ENCODE data around the gene ARL6IP5.

ARL6IP5 gene

DNA sequence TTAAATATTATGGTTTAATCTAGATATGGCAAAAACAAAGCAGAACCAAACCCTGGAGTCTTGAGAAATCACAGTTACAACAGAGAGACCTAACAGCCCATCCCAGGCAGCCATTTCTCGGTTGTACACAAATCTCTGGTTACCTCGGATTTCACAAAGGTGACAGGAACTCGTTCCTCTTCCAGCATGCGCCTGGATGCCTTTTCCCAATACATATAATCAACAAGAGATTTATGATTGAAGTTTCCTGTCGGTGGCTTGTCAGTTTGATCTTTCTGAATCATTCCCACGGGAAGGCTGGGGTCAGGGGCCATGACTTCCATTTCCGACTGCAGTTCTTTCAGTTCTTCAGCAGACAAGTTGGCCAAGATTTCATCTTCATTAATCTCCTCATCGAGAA lies 37.2 kb downstream of the ARL6IP5 start:
- no peak for FAIRE-seq
- DNase-seq (ENCODE audit: insufficient read length, low spot score) = no peak
- TF ChIP-seq, protein P1, sequence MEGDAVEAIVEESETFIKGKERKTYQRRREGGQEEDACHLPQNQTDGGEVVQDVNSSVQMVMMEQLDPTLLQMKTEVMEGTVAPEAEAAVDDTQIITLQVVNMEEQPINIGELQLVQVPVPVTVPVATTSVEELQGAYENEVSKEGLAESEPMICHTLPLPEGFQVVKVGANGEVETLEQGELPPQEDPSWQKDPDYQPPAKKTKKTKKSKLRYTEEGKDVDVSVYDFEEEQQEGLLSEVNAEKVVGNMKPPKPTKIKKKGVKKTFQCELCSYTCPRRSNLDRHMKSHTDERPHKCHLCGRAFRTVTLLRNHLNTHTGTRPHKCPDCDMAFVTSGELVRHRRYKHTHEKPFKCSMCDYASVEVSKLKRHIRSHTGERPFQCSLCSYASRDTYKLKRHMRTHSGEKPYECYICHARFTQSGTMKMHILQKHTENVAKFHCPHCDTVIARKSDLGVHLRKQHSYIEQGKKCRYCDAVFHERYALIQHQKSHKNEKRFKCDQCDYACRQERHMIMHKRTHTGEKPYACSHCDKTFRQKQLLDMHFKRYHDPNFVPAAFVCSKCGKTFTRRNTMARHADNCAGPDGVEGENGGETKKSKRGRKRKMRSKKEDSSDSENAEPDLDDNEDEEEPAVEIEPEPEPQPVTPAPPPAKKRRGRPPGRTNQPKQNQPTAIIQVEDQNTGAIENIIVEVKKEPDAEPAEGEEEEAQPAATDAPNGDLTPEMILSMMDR (IDR thresholded peaks at IDR 0.05; ENCODE audit: insufficient read depth, missing control alignments) = no peak

DNA sequence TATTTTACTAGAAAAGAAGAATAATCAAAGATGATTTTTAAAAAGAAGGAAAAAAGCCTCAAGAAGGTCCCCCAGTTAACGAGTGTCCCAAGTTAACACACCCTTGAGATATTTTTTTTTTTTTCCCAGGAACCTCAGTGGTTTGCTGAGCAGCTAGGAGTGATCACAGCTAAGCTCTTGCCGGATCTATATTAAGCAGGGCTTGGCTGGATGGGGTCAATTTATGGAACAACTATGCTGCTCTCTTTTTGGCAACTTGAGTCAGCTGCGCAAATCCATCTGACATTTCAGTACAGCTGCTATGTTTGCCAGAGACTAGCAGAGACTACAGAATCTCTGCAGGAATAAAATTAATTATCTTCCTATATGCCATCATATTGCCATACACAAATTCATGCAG lies 37.7 kb downstream of the ARL6IP5 start, which contains the start of gene LMOD3:
Gene LMOD3 (minus strand): TSS at position 193 of the 400 bp plus-strand sequence. CDS start 209 bp downstream, outside the sequence.
- FAIRE-seq (no peak), DNase-seq (ENCODE audit: insufficient read length, low spot score) (no peak)
- TF ChIP-seq, protein P1 (IDR thresholded peaks at IDR 0.05; ENCODE audit: insufficient read depth, missing control alignments) = no peak

DNA sequence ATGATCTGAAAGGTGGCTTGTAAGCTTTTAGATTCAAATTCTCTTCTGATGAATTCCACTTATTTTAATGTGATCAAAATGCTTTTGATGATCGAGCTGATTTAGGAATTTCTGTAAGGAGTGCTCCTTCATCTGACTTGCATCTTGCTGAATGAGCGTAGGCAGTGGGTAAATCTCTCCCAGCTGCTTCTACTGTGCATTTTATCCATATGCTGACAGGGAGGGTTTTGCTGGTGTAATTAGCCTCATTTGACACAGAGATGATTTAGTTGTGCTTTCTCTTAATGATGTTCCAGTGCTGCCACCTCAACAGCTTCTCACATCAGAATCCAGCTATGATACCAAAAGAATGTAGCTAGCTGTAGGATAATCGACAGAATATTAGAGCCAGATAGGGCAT lies 41.5 kb downstream of the ARL6IP5 start:
- TF ChIP-seq, protein P1 (IDR thresholded peaks at IDR 0.05; ENCODE audit: insufficient read depth, missing control alignments) = no peak
- FAIRE-seq = no peak
- no peak for DNase-seq (ENCODE audit: insufficient read length, low spot score)

DNA sequence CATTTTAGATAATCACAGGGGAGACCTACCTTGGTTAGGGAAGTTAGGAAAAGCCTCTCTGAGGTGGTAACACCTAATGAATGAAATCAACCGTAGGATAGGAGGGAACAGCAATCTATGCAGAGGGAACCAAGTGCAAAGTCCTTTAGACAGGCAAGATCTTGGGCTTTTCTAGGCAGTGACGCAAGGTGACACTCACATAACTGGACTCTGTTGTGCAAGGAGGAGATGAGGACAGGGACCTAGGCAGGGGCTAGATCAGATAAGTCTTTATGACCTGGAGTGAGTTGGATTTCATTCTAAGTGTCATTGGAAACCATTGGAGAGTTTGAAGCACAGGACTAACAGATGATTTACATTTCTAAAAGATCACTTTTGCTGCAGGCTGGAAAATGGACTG lies 42.3 kb downstream of the ARL6IP5 start:
- FAIRE-seq (no peak), DNase-seq (ENCODE audit: insufficient read length, low spot score) (no peak)
- TF ChIP-seq, protein P1 (IDR thresholded peaks at IDR 0.05; ENCODE audit: insufficient read depth, missing control alignments) = no peak

DNA sequence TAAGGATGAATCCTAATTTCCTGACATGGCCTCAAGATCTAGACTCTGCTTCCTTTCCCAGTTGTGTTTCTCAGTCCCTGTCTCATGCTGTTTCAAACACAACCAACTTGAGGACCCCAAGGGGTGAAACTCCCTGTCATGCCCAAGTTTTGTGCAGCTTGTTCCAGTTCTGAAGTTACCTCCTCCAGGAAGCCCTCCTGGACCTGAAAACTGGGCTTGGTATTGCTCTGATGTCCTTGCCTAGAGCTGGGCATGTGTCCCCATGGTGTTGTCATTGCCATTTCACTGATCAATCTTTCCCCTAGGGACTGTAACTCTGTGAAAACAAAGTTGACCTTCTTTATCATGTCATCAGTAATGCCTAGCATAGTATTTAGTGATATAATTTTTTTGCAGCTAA lies 43.8 kb downstream of the ARL6IP5 start:
- DNase-seq (ENCODE audit: insufficient read length, low spot score) (no peak), FAIRE-seq (no peak)
- TF ChIP-seq, protein P1 (IDR thresholded peaks at IDR 0.05; ENCODE audit: insufficient read depth, missing control alignments) = no peak

DNA sequence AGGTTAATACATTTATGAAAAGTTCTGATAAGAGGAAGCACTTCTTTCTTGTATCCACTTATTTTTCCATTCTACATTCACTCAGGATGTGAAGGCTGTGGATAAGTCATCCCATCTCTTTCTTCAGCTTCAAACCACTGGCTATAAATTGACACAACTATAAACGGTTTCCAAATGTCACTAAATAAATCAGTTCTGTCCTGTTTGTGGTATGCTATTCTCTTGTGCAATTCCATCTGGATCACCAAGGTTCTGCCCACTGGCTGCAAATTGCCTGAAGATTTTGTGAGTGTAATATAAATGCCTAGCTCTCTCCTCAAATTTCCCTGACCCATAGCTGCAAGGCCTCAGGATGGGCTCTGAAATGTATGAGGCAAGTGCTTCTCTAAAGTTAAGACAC lies 44.8 kb downstream of the ARL6IP5 start:
- TF ChIP-seq, protein P1 (IDR thresholded peaks at IDR 0.05; ENCODE audit: insufficient read depth, missing control alignments) = no peak
- no peak for DNase-seq (ENCODE audit: insufficient read length, low spot score)
- no peak for FAIRE-seq

DNA sequence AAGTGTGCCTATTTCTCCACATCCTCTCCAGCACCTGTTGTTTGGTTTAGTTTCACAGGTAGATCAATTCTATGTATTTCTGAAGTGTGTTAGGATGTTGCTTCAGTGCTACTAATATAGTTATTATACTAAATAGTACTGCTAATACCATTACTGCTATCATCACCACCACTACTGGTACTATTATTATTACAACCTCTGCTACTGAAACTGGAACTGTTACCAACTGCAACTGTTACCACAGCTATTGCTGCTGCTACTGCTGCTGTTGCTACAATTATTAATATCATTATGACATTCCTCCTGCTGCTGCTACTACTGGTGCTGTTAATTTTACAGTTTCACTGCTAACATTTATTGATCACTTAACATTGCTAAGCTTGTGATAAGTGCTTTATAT lies 46.0 kb downstream of the ARL6IP5 start:
- FAIRE-seq (no peak), DNase-seq (ENCODE audit: insufficient read length, low spot score) (no peak)
- TF ChIP-seq, protein P1 (IDR thresholded peaks at IDR 0.05; ENCODE audit: insufficient read depth, missing control alignments) = no peak
